SK-N-MC (cell line): ENCODE measurements around the gene TMEM129.

Source experiments
- DNase-seq: peaks from one replicate; pipeline ENCODE4 v3.0.0-alpha.2; 2011; ENCODE audit warnings: low read depth, low spot score
- H3K27ac ChIP-seq: fragments of 200-600 bp; sonication (generic); 2 replicates; pipeline ENCODE4 v1.5.1; 2016; ENCODE audit warnings: mixed run types
- H3K36me3 ChIP-seq: fragments of 200-600 bp; sonication (generic); 2 replicates; pipeline ENCODE4 v1.6.1; 2017; ENCODE audit warnings: antibody characterized with exemption, low read length, mixed read lengths; ENCODE audit not compliant: insufficient read depth
- H3K4me3 ChIP-seq: fragments of 200-600 bp; sonication (generic); 2 replicates; pipeline ENCODE4 v1.5.1; 2016
- H3K9ac ChIP-seq: fragments of 200-600 bp; sonication (generic); 2 replicates; pipeline ENCODE4 v1.8.0; 2017; ENCODE audit warnings: mixed run types, mixed read lengths; ENCODE audit not compliant: insufficient read length
- H3K9me3 ChIP-seq: fragments of 200-600 bp; sonication (generic); 2 replicates; pipeline ENCODE4 v1.6.1; 2017; ENCODE audit warnings: low read depth, mild to moderate bottlenecking, antibody characterized with exemption, low read length, moderate library complexity, mixed read lengths
- EZH2 ChIP-seq: fragments of 200-600 bp; sonication (generic); IDR thresholded peaks from one replicate; pipeline ENCODE4 v1.6.1; 2017; ENCODE audit warnings: antibody characterized with exemption
- FOXP2 ChIP-seq: optimal IDR thresholded peaks from 2 replicates; pipeline ENCODE3; 2011; ENCODE audit warnings: mild to moderate bottlenecking, moderate library complexity; ENCODE audit not compliant: insufficient read depth; ENCODE audit errors: extremely low read length, control extremely low read depth
- POLR2AphosphoS5 ChIP-seq: IDR thresholded peaks from 2 replicates; pipeline ENCODE4 v1.6.1; 2012; ENCODE audit warnings: mild to moderate bottlenecking, low read depth, low read length, borderline replicate concordance

The TMEM129 gene

DNA sequence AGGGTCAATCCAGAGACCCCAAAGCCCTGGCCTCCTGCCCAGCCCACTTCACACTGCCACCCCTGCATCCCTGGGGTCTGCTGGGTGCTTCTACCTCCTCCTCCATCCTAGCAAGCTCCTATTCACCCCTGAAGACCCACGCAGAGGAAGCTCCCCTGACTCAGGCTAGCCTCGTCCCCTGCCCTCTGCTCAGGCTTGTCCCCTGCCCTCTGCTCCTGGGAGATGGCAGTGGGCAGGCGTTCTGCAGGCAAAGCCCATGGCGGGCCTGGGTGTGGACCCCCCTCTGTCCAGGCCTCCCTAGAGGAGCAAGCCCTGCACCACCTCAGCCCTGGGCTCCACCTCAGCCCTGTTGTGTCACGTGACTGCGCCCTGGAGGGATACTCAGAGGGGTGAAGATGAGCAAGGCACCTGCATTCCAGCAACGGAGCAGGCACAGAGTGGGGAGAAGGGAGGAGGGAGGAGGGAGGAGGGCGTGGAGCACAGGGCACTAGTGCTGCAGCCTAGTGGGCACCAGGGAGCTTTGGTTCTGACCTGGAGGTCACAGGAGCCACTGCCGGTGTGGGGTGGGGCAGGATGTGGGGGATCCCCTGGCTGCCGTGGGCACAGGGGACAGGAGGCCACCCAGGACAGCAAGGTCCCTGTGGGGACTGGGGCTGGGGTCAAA is 44.4 kb upstream of the TMEM129 start:
- Histone ChIP-seq H3K4me3 (no peak overlapping the region), H3K27ac (no peak overlapping the region)
- TF ChIP-seq FOXP2 (no peak), EZH2 (no peak), POLR2AphosphoS5 (no peak)

DNA sequence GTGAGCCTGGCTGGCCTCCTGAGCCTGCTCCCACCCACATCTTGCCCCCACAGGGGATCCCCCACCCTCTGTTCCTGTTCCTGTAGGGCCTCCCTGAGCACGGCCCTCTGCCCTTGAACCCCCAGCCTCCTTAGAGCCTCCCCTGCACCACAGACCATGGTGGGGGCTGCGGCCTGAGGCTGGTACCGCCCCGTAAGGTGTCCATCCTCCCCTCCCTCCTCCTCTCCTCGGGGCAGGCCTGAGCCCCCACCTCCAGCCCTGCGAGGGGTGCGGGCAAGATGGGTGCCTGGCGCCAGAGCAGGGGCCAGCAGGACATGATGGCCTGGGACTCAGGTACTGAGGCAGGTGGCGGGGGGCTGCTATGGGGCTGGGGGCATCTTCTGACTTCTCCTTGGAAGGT is 43.5 kb upstream of the TMEM129 start:
- DNase-seq: no peak
- TF ChIP-seq FOXP2: no peak
- no peak for TF ChIP-seq EZH2
- TF ChIP-seq POLR2AphosphoS5: no peak
- Histone ChIP-seq H3K4me3 (no peak overlapping the region), H3K9ac (no peak overlapping the region), H3K9me3 (no peaks in the 10 kb centered on the region), H3K27ac (no peak overlapping the region), H3K36me3 (no peaks in the 10 kb centered on the region)

More for the DNA sequence above, 44.4 kb upstream of the TMEM129 start:
- H3K36me3 ChIP-seq: no peaks in the 10 kb centered on the region
- DNase-seq: no peak
- no peaks in the 10 kb centered on the region for H3K9me3 ChIP-seq
- H3K9ac ChIP-seq: no peak overlapping the region

DNA sequence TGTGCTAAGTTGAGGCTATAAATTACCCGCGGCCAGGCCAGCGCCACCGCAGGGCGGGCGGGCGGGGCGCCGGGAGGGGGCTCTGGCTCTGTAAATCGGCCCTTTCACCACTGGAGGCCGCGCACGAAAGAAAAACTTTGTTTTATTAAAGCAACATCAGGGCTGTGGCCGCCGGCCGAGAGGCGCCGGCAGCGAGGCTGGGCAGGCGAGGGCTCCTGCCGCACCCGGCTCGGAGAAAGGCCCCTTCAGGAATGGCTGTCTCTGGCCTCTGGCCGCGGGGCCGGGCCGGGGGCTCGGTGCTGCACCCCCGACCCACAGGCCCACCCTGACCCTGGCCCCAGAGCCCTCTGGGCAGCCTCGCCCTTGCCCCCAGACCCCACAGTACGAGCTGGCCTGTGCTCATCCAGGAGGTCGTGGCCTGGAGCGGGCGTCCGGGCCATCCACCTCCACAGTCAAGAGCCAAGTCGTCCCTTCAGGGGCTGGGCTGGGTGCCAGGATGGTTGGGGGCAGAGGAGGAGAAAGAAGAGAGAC is 42.5 kb upstream of the TMEM129 start:
- H3K27ac ChIP-seq: no peak overlapping the region
- no peak overlapping the region for H3K4me3 ChIP-seq
- no peak for DNase-seq
- TF ChIP-seq EZH2: no peak
- no peak for TF ChIP-seq FOXP2
- TF ChIP-seq POLR2AphosphoS5: no peak
- no peaks in the 10 kb centered on the region for H3K9me3 ChIP-seq
- H3K9ac ChIP-seq: no peak overlapping the region
- no peaks in the 10 kb centered on the region for H3K36me3 ChIP-seq

DNA sequence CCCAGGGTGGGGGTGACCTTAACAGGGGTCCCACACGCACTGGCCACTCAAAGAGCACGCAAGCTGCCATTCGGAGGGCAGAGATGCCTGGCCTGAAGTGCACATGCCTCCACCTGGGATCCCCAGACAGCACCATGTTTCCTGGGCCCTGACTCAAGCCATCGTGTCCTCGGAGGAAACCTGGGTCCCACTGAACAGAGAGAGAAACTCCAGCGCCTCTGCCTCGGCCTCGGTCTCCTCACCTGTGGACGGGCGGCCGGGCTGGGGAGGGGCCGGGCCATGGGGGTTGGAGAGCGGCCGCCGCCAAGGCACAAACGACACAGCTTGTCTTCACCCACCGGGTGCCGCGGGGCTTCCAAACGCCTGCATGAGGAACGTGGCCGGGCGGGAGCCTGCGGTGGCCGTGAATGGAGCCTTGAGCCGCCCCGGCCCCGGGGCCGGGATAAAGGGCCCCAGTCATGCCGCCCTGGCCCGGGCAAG is 42.0 kb upstream of the TMEM129 start:
- H3K9me3 ChIP-seq: no peaks in the 10 kb centered on the region
- TF ChIP-seq FOXP2: no peak
- TF ChIP-seq EZH2: no peak
- no peak for TF ChIP-seq POLR2AphosphoS5
- no peaks in the 10 kb centered on the region for H3K36me3 ChIP-seq
- no peak overlapping the region for H3K9ac ChIP-seq
- no peak overlapping the region for H3K4me3 ChIP-seq
- DNase-seq: no peak
- no peak overlapping the region for H3K27ac ChIP-seq

DNA sequence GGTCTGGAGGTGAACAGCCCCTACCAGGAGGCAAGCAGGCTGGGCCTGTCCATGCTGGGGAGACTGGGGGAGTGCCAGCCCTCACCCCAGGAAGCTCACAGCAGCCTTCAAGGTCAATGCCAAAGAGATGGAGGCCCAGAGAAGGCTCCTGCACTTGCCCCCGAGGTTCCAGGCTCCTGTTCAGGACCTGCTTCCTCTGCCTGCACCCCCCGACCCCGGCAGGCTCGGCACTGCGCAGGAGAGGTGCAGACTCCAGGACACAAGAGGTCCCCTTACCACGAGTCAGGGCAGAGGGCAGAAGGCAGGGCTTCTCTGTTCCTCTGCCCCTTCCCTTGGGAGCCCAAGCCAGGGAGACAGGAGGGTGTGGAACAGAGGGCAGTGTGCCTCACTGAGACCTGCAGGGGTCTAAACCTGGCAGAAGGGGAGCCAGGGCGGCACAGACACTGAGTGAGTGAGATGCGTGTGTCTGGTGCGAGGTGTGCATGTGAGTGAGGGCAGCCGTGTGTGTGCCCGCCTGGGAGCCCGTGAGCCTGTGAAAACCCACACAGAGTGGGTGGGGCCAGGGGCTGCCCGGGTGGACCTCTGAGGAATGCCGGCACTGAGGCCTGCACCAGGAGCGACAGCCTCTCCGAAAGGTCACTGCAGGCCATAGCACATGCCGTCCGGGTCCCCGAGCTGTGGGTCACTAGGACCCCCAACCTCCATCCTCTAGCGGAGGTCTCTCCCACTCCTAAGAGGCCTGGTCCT is 41.3 kb upstream of the TMEM129 start:
- DNase-seq: no peak
- TF ChIP-seq POLR2AphosphoS5 (no peak), EZH2 (no peak), FOXP2 (no peak)
- Histone ChIP-seq H3K36me3 (no peaks in the 10 kb centered on the region), H3K9me3 (no peaks in the 10 kb centered on the region), H3K27ac (no peak overlapping the region), H3K9ac (no peak overlapping the region), H3K4me3 (no peak overlapping the region)

DNA sequence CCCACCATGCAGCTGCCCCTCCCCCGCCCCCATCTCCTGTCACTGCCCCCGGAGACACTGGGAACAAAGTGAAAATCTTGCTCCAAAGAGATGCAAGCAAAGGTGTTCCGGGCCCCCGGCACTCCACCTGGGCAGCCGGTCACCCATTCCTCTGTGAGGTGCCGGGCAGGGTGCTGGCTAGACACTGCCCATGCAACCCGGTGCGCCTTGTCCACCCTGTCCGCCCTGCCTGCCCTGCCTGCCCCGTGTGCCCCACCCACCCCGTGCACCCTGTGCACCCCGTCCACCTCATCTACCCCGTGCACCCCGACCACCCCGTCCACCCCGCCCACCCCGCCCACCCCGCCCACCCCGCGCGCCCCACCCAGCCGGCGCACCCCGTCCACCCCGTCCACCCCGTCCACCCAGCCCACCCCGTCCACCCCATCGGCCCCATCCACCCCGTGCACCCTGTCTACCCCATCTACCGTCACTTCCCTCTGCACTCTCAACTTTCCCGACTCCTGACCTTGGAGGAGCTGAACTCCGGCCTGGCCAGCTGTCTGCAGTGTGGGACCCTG is 40.1 kb upstream of the TMEM129 start:
- no peak for DNase-seq
- no peak for TF ChIP-seq POLR2AphosphoS5
- no peak for TF ChIP-seq EZH2
- no peak for TF ChIP-seq FOXP2
- H3K9me3 ChIP-seq: no peaks in the 10 kb centered on the region
- H3K9ac ChIP-seq: no peak overlapping the region
- no peak overlapping the region for H3K4me3 ChIP-seq
- H3K27ac ChIP-seq: no peak overlapping the region
- H3K36me3 ChIP-seq: no peaks in the 10 kb centered on the region

DNA sequence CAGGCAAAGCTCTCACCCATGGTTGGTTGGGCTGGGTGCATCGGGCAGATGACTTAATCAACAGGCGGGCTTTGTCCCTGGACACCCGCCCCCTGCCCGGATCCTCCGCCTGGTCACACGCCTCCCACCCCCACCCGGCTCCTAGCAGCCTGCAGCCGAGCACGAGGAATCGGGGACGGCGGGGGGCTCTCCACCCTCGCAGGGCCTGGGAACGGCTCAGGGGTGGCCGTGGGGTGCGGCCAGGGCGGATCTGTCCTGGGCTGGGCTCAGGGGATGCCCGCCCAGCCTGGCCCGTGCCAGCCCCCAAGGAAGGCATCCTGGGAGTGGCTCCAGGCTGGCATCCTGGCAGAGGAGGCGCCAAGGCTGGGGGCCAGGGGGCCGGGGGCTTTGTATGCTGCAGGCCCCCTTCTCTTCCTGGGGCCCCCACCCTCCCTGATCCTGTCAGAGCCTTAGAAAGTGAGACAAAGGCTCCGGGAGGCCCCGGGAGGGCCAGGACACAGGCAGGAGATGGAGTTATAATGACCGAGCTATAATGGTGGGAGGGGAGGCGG is 39.5 kb upstream of the TMEM129 start:
- no peak overlapping the region for H3K27ac ChIP-seq
- H3K9me3 ChIP-seq: no peaks in the 10 kb centered on the region
- no peak for TF ChIP-seq POLR2AphosphoS5
- TF ChIP-seq EZH2: no peak
- TF ChIP-seq FOXP2: no peak
- no peak for DNase-seq
- H3K4me3 ChIP-seq: no peak overlapping the region
- H3K36me3 ChIP-seq: no peaks in the 10 kb centered on the region
- H3K9ac ChIP-seq: no peak overlapping the region

DNA sequence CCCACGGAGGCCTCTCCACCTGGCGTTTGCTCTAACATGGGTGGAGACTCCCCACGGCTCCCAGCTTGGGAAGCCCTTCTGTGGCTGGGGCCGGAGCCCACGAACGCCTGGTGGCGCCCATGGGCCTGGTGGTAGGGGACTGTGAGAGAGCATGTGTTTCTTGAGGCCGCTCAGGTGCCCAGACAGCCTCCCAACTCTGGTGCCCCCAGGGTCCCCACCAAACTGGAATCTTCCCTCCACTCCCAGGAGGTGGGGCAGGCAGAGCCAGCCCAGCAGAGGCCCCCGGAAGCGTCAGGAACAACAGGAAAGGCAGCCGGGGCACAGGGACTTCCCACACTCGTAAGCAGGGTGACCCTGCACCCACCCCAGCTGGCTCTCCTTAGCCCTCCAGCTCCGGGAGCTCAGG is 38.7 kb upstream of the TMEM129 start:
- Histone ChIP-seq H3K4me3 (no peak overlapping the region), H3K9me3 (no peaks in the 10 kb centered on the region), H3K36me3 (no peaks in the 10 kb centered on the region), H3K27ac (no peak overlapping the region), H3K9ac (no peak overlapping the region)
- TF ChIP-seq FOXP2: no peak
- no peak for TF ChIP-seq EZH2
- no peak for TF ChIP-seq POLR2AphosphoS5
- DNase-seq: no peak
